Caco-2 (cell line): ENCODE results near the gene ENDOG. TPM values are rescaled to one million over a fixed set of nuclear protein-coding genes. Genes with fewer than 3 reads are reported as not detected.
"Not testable (repeated sequence)": the region's sequence is repeated elsewhere in the genome, so short reads cannot be mapped to it uniquely, and the experiment has no call there.

Experiments
- BruUV-seq: library from RNA; stranded (reverse); fragments of 400-500 nt; replicated peaks from 2 replicates; lab custom pipeline; 2021; lab: Mats Ljungman, UMichigan
- CTCF ChIA-PET: fragments of 300-600 bp; sonication (Branson Sonifier 250); formaldehyde crosslinking; loops from one replicate; lab custom pipeline; 2022; ENCODE audit warnings: antibody characterized with exemption; lab: Charles Lee
- POLR2A ChIA-PET: fragments of 300-600 bp; sonication (Branson Sonifier 250); formaldehyde crosslinking; loops from one replicate; lab custom pipeline; 2022; ENCODE audit warnings: antibody characterized with exemption; lab: Charles Lee
- DNase-seq, 2 experiments: peaks; one replicate each; pipeline versions ENCODE4 v3.0.0 to v3.0.0-alpha.2; 2020 to 2022
- H3K27me3 ChIP-seq: replicated peaks from 2 replicates; pipeline ENCODE4 v1.6.0; 2011; ENCODE audit warnings: low read length; ENCODE audit not compliant: control insufficient read depth, insufficient read depth
- H3K36me3 ChIP-seq: 2 replicates; pipeline ENCODE4 v1.5.1; 2011; ENCODE audit warnings: low read length; ENCODE audit not compliant: control insufficient read depth, insufficient read depth
- H3K4me1 ChIP-seq: fragments of 250-450 bp; sonication (Bioruptor Pico); 2 replicates; pipeline ENCODE4 v1.5.1; 2020; ENCODE audit warnings: mild to moderate bottlenecking
- H3K4me3 ChIP-seq: 2 replicates; pipeline ENCODE4 v1.5.1; 2011; ENCODE audit warnings: low read depth, mild to moderate bottlenecking, control low read depth, low read length
- H3K9me3 ChIP-seq: fragments of 250-450 bp; sonication (Bioruptor Pico); 2 replicates; pipeline ENCODE4 v1.5.1; 2020; ENCODE audit warnings: mild to moderate bottlenecking, moderate library complexity
- H3K27ac Mint-ChIP-seq: one replicate; pipeline ENCODE4 v1.8.0; 2022; ENCODE audit warnings: mixed read lengths; ENCODE audit not compliant: unreplicated experiment
- H3K27me3 Mint-ChIP-seq: one replicate; pipeline ENCODE4 v1.8.0; 2022; ENCODE audit warnings: mixed read lengths; ENCODE audit not compliant: insufficient read depth, unreplicated experiment
- H3K36me3 Mint-ChIP-seq: one replicate; pipeline ENCODE4 v1.8.0; 2022; ENCODE audit warnings: mild to moderate bottlenecking, mixed read lengths; ENCODE audit not compliant: insufficient read depth, unreplicated experiment
- H3K4me1 Mint-ChIP-seq: one replicate; pipeline ENCODE4 v1.8.0; 2022; ENCODE audit warnings: low read depth, mixed read lengths; ENCODE audit not compliant: unreplicated experiment
- H3K4me3 Mint-ChIP-seq: one replicate; pipeline ENCODE4 v1.8.0; 2022; ENCODE audit warnings: mild to moderate bottlenecking, moderate library complexity, mixed read lengths; ENCODE audit not compliant: unreplicated experiment
- H3K9me3 Mint-ChIP-seq: one replicate; pipeline ENCODE4 v1.8.0; 2022; ENCODE audit warnings: mixed read lengths; ENCODE audit not compliant: unreplicated experiment
- CTCF ChIP-seq, 2 experiments: fragments of 200-600 bp in 1 of 2; IDR thresholded peaks; 1 replicate in 1 of 2; 2 replicates in 1 of 2; pipeline versions ENCODE4 v1.5.1 to v1.8.0; 2011 to 2022; ENCODE audit warnings: antibody characterized with exemption in 1 of 2, control low read depth in 1 of 2, inconsistent platforms in 1 of 2, low read depth in 1 of 2, low read length in 1 of 2, mild to moderate bottlenecking in 1 of 2, moderate library complexity in 1 of 2; ENCODE audit not compliant: insufficient read depth in 1 of 2, severe bottlenecking in 1 of 2, unreplicated experiment in 1 of 2
- intact Hi-C: fragments of 100-400 bp; cut with micrococcal nuclease; formaldehyde crosslinking; loops from one replicate; pipeline ENCODE4 v1.10.0; 2022; ENCODE audit not compliant: unreplicated experiment
- total RNA-seq: library from RNA; stranded (reverse); gene quantifications from 2 replicates; pipeline ENCODE4 v1.2.3, GENCODE V29; 2022

The ENDOG gene
- total RNA-seq, 1 experiment from 2014 or later, result 30.0 TPM

GRCh38 chr9:128790536-128790935, 27.8 kb upstream of the ENDOG start:
- DNase-seq, result no peak
- BruUV-seq, result no TSS peak
- Mint-ChIP-seq H3K27me3 (no peaks in the 10 kb centered on the region), H3K4me1 (peaks cover 5% of the 10 kb centered on the region), H3K36me3 (peaks cover 13% of the 10 kb centered on the region), H3K4me3 (no peak overlapping the region), H3K9me3 (no peaks in the 10 kb centered on the region), H3K27ac (no peak overlapping the region)
- Histone ChIP-seq H3K27me3 (no peaks in the 10 kb centered on the region), H3K4me1 (peaks cover 6% of the 10 kb centered on the region; the same call in 1 of the 2 replicates), H3K9me3 (no peaks in the 10 kb centered on the region), H3K36me3 (no peaks in the 10 kb centered on the region; the same call in 1 of the 2 replicates), H3K4me3 (no peak overlapping the region)
- POLR2A ChIA-PET, result no interaction called here
- no peak for TF ChIP-seq CTCF (IDR thresholded peaks at IDR 0.05; ENCODE audit: insufficient read depth in 1 of 2, low read depth in 1 of 2, low read length in 1 of 2, severe bottlenecking in 1 of 2, unreplicated experiment in 1 of 2)
- intact Hi-C loops, result no loop called here
- CTCF ChIA-PET, result no interaction called here

GRCh38 chr9:128792134-128792533, 26.2 kb upstream of the ENDOG start:
- no TSS peak for BruUV-seq

DNA sequence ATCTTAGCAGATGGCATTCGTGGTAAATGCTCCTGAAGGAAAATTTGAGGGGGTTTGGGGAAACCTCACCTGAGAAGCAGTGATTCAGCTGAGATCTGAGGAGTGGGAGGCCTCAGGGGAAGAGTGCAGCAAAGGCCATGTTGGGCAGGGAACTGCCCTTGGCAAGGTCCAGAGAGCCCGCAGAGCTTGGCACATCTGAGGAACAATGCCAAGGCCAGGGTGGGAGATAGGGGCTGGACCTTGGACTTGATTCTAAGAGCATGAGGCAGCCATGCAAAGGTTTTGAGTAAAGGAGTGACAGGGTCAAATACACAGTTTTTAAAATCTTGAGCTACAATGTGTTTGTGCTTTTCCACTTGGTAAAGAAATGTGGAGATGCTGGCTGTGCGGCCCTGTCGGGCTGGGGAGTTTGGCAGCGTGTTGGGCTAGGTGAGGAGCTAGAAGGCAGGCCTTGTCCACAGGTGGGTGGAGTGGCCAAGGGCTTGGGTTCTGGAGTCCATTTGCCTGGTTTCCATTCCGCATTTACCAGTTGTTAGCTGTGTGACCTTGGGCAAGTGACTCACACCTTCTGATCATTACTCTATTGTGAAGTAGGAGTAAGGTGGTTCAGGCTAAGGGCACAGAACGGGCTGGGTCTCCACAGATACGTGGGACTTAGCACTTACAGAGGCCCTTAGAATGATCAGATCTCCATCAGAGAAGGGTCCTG, 25.2 kb upstream of the ENDOG start:
- H3K9me3 Mint-ChIP-seq, result no peaks in the 10 kb centered on the region
- Histone ChIP-seq H3K36me3 (no peaks in the 10 kb centered on the region; the same call in 1 of the 2 replicates), H3K4me1 (no peaks in the 10 kb centered on the region), H3K4me3 (no peak overlapping the region), H3K27me3 (no peaks in the 10 kb centered on the region), H3K9me3 (no peaks in the 10 kb centered on the region)
- CTCF ChIA-PET, result interaction anchor here (0.6 to 0.7 kb wide), 2 partner anchors 21 to 235 kb away, joined by 3 to 8 read pairs; partner anchors contain the start of gene SH3GLB2
- no peak overlapping the region for H3K4me3 Mint-ChIP-seq
- POLR2A ChIA-PET, result interaction anchor here (0.5 kb wide), 1 partner anchor 126 kb away, joined by 4 read pairs; no protein-coding TSS in a partner anchor
- intact Hi-C loops, result no loop called here
- H3K4me1 Mint-ChIP-seq, result peaks cover 5% of the 10 kb centered on the region
- H3K27ac Mint-ChIP-seq, result no peak overlapping the region
- peaks cover 12% of the 10 kb centered on the region for H3K36me3 Mint-ChIP-seq
- BruUV-seq, result no TSS peak
- no peaks in the 10 kb centered on the region for H3K27me3 Mint-ChIP-seq
- TF ChIP-seq CTCF (IDR thresholded peaks at IDR 0.05; ENCODE audit: insufficient read depth in 1 of 2, low read depth in 1 of 2, low read length in 1 of 2, severe bottlenecking in 1 of 2, unreplicated experiment in 1 of 2), result no peak
- no peak for DNase-seq

More at GRCh38 chr9:128792134-128792533, 26.2 kb upstream of the ENDOG start:
- ChIA-PET POLR2A (no interaction called here), CTCF (no interaction called here)
- Mint-ChIP-seq H3K9me3 (no peaks in the 10 kb centered on the region), H3K27me3 (no peaks in the 10 kb centered on the region), H3K4me3 (no peak overlapping the region), H3K4me1 (peaks cover 5% of the 10 kb centered on the region), H3K36me3 (peaks cover 9% of the 10 kb centered on the region), H3K27ac (no peak overlapping the region)
- Histone ChIP-seq H3K36me3 (no peaks in the 10 kb centered on the region; the same call in 1 of the 2 replicates), H3K4me1 (no peaks in the 10 kb centered on the region), H3K4me3 (no peak overlapping the region), H3K27me3 (no peaks in the 10 kb centered on the region), H3K9me3 (no peaks in the 10 kb centered on the region)
- no peak for TF ChIP-seq CTCF (IDR thresholded peaks at IDR 0.05; ENCODE audit: insufficient read depth in 1 of 2, low read depth in 1 of 2, low read length in 1 of 2, severe bottlenecking in 1 of 2, unreplicated experiment in 1 of 2)
- intact Hi-C loops, result no loop called here
- DNase-seq, result no peak

GRCh38 chr9:128794961-128795360, 23.3 kb upstream of the ENDOG start:
- H3K27me3 ChIP-seq, H3K9me3 ChIP-seq, H3K27ac Mint-ChIP-seq, H3K36me3 ChIP-seq, H3K4me1 ChIP-seq, intact Hi-C loops, DNase-seq, POLR2A ChIA-PET, H3K27me3 Mint-ChIP-seq, BruUV-seq, H3K4me3 Mint-ChIP-seq, H3K4me1 Mint-ChIP-seq, H3K4me3 ChIP-seq, H3K9me3 Mint-ChIP-seq: not testable (repeated sequence)
- CTCF ChIA-PET, result interaction anchor here (0.6 kb wide), 1 partner anchor 19 kb away, joined by 4 read pairs; no protein-coding TSS in a partner anchor
- peaks cover 14% of the 10 kb centered on the region for H3K36me3 Mint-ChIP-seq
